OCI-LY7 (cell line): ENCODE results near the gene SPRR3. TPM values are rescaled to one million over a fixed set of nuclear protein-coding genes. Genes with fewer than 3 reads are reported as not detected.

Source experiments
- BruUV-seq: library from RNA; stranded (reverse); fragments of 400-500 nt; replicated peaks from 2 replicates; lab custom pipeline; 2021; lab: Mats Ljungman, UMichigan
- CTCF ChIA-PET: fragments of 300-600 bp; sonication (Branson Sonifier 250); formaldehyde crosslinking; loops from one replicate; lab custom pipeline; 2022; ENCODE audit warnings: antibody characterized with exemption; ENCODE audit not compliant: unreplicated experiment; lab: Charles Lee
- POLR2A ChIA-PET: fragments of 300-600 bp; sonication (Branson Sonifier 250); formaldehyde crosslinking; loops from one replicate; lab custom pipeline; 2022; ENCODE audit warnings: antibody characterized with exemption; lab: Charles Lee
- DNase-seq: peaks from one replicate; pipeline ENCODE4 v3.0.0-alpha.2; 2015; ENCODE audit warnings: low spot score
- H2AFZ ChIP-seq: fragments of 200-600 bp; sonication (generic), shearing (Covaris generic); 2 replicates; pipeline ENCODE4 v1.6.1; 2014; ENCODE audit warnings: mild to moderate bottlenecking, antibody characterized with exemption, low read length, moderate library complexity
- H3K27ac ChIP-seq: fragments of 200-600 bp; sonication (generic); 2 replicates; pipeline ENCODE4 v1.5.1; 2014; ENCODE audit warnings: mixed run types, low read depth, mild to moderate bottlenecking, moderate library complexity, low read length, inconsistent platforms; ENCODE audit not compliant: poor library complexity, severe bottlenecking
- H3K36me3 ChIP-seq: fragments of 200-600 bp; sonication (generic); 2 replicates; pipeline ENCODE4 v1.6.1; 2014; ENCODE audit warnings: mild to moderate bottlenecking, antibody characterized with exemption, low read length, moderate library complexity, mixed read lengths; ENCODE audit not compliant: insufficient read depth
- H3K4me1 ChIP-seq: fragments of 200-600 bp; sonication (generic); 2 replicates; pipeline ENCODE4 v1.5.1; 2014; ENCODE audit warnings: mild to moderate bottlenecking, low read length; ENCODE audit not compliant: insufficient read depth, poor library complexity, severe bottlenecking
- H3K4me2 ChIP-seq: fragments of 200-600 bp; sonication (generic); 2 replicates; pipeline ENCODE4 v1.6.1; 2014; ENCODE audit warnings: mild to moderate bottlenecking, low read length
- H3K4me3 ChIP-seq: fragments of 200-600 bp; sonication (generic); 2 replicates; pipeline ENCODE4 v1.5.1; 2014; ENCODE audit warnings: mild to moderate bottlenecking, low read depth, low read length; ENCODE audit not compliant: poor library complexity, severe bottlenecking
- H3K79me2 ChIP-seq: fragments of 200-600 bp; sonication (generic); 2 replicates; pipeline ENCODE4 v1.6.1; 2016; ENCODE audit warnings: low read depth, mild to moderate bottlenecking, low read length, moderate library complexity, mixed read lengths; ENCODE audit not compliant: insufficient read depth
- H3K9me2 ChIP-seq: fragments of 200-600 bp; sonication (generic); 2 replicates; pipeline ENCODE4 v1.6.1; 2016; ENCODE audit warnings: mild to moderate bottlenecking, low read length, mixed read lengths; ENCODE audit not compliant: insufficient read depth
- H3K9me3 ChIP-seq: fragments of 200-600 bp; sonication (generic); 2 replicates; pipeline ENCODE4 v1.6.1; 2014; ENCODE audit warnings: mild to moderate bottlenecking, mixed run types, low read length, mixed read lengths
- H4K20me1 ChIP-seq: fragments of 200-600 bp; sonication (generic); 2 replicates; pipeline ENCODE4 v1.6.1; 2014; ENCODE audit warnings: mild to moderate bottlenecking, antibody characterized with exemption, low read length, moderate library complexity, mixed read lengths; ENCODE audit not compliant: insufficient read depth
- EZH2phosphoT487 ChIP-seq: fragments of 200-600 bp; sonication (generic); IDR thresholded peaks from 2 replicates; pipeline ENCODE4 v1.6.1; 2018; ENCODE audit warnings: low read depth, borderline replicate concordance, mild to moderate bottlenecking, mixed run types, antibody characterized with exemption, low read length, moderate library complexity, mixed read lengths
- intact Hi-C: fragments of 100-400 bp; cut with micrococcal nuclease; formaldehyde crosslinking; loops from one replicate; pipeline ENCODE4 v1.10.0; 2022; ENCODE audit not compliant: unreplicated experiment
- total RNA-seq, 2 experiments: library from RNA; depleted of rRNA in 1 of 2; stranded (reverse); fragments of >200 nt in 1 of 2; shearing (Covaris generic) in 1 of 2; gene quantifications; 2 replicates each; pipeline ENCODE4 v1.2.3, GENCODE V29; 2014 to 2022
- TF ChIP-seq, protein P1 (sequence below): fragments of 200-600 bp; sonication (generic); conservative IDR thresholded peaks from 2 replicates; pipeline ENCODE4 v1.5.1; 2014; ENCODE audit warnings: mild to moderate bottlenecking, antibody characterized with exemption, low read length, moderate library complexity, mixed read lengths

Gene SPRR3
- total RNA-seq, 2 experiments from 2014 or later = not detected

GRCh38 chr1:152967201-152967600, 34.3 kb upstream of the SPRR3 start:
- no peak for DNase-seq
- ChIA-PET POLR2A (interaction anchor here (0.6 to 0.7 kb wide), 2 partner anchors 230 to 563 kb away, joined by 3 read pairs; no protein-coding TSS in a partner anchor), CTCF (no interaction called here)
- Histone ChIP-seq H3K9me3 (no peaks in the 10 kb centered on the region), H3K36me3 (no peaks in the 10 kb centered on the region), H4K20me1 (no peaks in the 10 kb centered on the region), H3K4me1 (no peaks in the 10 kb centered on the region), H3K27ac (no peak overlapping the region), H3K9me2 (no peaks in the 10 kb centered on the region), H3K4me3 (no peak overlapping the region), H3K4me2 (no peak overlapping the region), H3K79me2 (no peaks in the 10 kb centered on the region), H2AFZ (no peak overlapping the region)
- BruUV-seq = no TSS peak
- intact Hi-C loops = no loop called here
- no peak for TF ChIP-seq EZH2phosphoT487
- TF ChIP-seq, protein P1, sequence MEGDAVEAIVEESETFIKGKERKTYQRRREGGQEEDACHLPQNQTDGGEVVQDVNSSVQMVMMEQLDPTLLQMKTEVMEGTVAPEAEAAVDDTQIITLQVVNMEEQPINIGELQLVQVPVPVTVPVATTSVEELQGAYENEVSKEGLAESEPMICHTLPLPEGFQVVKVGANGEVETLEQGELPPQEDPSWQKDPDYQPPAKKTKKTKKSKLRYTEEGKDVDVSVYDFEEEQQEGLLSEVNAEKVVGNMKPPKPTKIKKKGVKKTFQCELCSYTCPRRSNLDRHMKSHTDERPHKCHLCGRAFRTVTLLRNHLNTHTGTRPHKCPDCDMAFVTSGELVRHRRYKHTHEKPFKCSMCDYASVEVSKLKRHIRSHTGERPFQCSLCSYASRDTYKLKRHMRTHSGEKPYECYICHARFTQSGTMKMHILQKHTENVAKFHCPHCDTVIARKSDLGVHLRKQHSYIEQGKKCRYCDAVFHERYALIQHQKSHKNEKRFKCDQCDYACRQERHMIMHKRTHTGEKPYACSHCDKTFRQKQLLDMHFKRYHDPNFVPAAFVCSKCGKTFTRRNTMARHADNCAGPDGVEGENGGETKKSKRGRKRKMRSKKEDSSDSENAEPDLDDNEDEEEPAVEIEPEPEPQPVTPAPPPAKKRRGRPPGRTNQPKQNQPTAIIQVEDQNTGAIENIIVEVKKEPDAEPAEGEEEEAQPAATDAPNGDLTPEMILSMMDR = no peak

DNA sequence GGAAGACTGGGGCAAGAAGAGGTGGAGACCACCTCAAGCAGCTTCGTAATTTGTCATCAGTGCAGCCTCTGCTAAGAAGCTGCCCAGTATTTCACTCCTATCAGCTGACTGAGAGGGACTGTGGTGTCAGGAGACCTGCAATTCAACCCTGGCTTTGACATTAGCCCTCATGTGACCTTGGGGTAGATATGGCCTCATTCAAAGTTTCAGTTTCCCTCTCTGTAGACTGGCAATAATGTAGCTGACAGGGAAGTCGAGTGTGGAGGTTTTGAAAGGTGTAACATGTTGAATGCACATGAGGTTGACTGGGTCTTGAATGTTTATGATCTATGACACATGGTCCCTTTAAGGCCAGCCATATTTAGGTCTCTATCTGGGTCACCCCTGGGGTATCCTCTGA, 33.3 kb upstream of the SPRR3 start:
- ChIA-PET CTCF (no interaction called here), POLR2A (no interaction called here)
- H3K36me3 ChIP-seq = no peaks in the 10 kb centered on the region
- H3K4me3 ChIP-seq = no peak overlapping the region
- no peak for TF ChIP-seq EZH2phosphoT487
- TF ChIP-seq, protein P1 = no peak
- no peaks in the 10 kb centered on the region for H3K9me3 ChIP-seq
- H3K9me2 ChIP-seq = no peaks in the 10 kb centered on the region
- no peaks in the 10 kb centered on the region for H3K4me1 ChIP-seq
- no peak overlapping the region for H3K4me2 ChIP-seq
- H3K79me2 ChIP-seq = no peaks in the 10 kb centered on the region
- no TSS peak for BruUV-seq
- H4K20me1 ChIP-seq = no peaks in the 10 kb centered on the region
- no peak for DNase-seq
- no peak overlapping the region for H2AFZ ChIP-seq
- no peak overlapping the region for H3K27ac ChIP-seq
- intact Hi-C loops = no loop called here

- Histone ChIP-seq H3K79me2 (no peaks in the 10 kb centered on the region), H3K4me1 (no peaks in the 10 kb centered on the region), H3K4me3 (no peak overlapping the region), H3K4me2 (no peak overlapping the region), H3K9me2 (no peaks in the 10 kb centered on the region), H3K27ac (no peak overlapping the region), H2AFZ (no peak overlapping the region), H3K36me3 (no peaks in the 10 kb centered on the region), H4K20me1 (no peaks in the 10 kb centered on the region), H3K9me3 (no peaks in the 10 kb centered on the region)
- DNase-seq = no peak
- TF ChIP-seq, protein P1 = no peak
- no peak for TF ChIP-seq EZH2phosphoT487
- ChIA-PET POLR2A (no interaction called here), CTCF (no interaction called here)
- BruUV-seq = no TSS peak
- intact Hi-C loops = no loop called here
These were observed 32.5 kb upstream of the SPRR3 start for GRCh38 chr1:152969036-152969435.
